K562 (cell line): ENCODE data around the gene SFR1. TPM values are rescaled to one million over a fixed set of nuclear protein-coding genes. Genes with fewer than 3 reads are reported as not detected.

Source experiments
- BCLAF1 ChIP-seq, 2 experiments: fragments of 450-650 bp in 1 of 2; IDR thresholded peaks; 2 replicates each; pipeline ENCODE4 v1.6.1; 2011 to 2017; ENCODE audit warnings: low read depth in 2 of 2, antibody characterized with exemption in 1 of 2, borderline replicate concordance in 1 of 2, low read length in 1 of 2, mild to moderate bottlenecking in 1 of 2, mixed read lengths in 1 of 2; ENCODE audit not compliant: control insufficient read depth in 1 of 2
- CHD4 ChIP-seq: fragments of 200-600 bp; sonication (generic); IDR thresholded peaks from 3 replicates; pipeline ENCODE4 v1.6.1; 2012; ENCODE audit warnings: low read depth, mild to moderate bottlenecking, mixed read lengths, low read length, inconsistent platforms; ENCODE audit not compliant: insufficient read depth, insufficient replicate concordance, poor library complexity, severe bottlenecking
- DEAF1 ChIP-seq: fragments of 450-650 bp; formaldehyde crosslinking; IDR thresholded peaks from 2 replicates; pipeline ENCODE4 v1.4.0; 2020; ENCODE audit warnings: mild to moderate bottlenecking, moderate library complexity
- ELK3 ChIP-seq: fragments of 450-650 bp; formaldehyde crosslinking; IDR thresholded peaks from 2 replicates; pipeline ENCODE4 v1.4.0; 2020; ENCODE audit warnings: mild to moderate bottlenecking
- HBP1 ChIP-seq: fragments of 450-650 bp; formaldehyde crosslinking; IDR thresholded peaks from 2 replicates; pipeline ENCODE4 v1.4.0; 2022; ENCODE audit warnings: missing genetic modification characterization
- KHSRP ChIP-seq: fragments of 450-650 bp; IDR thresholded peaks from 2 replicates; pipeline ENCODE4 v1.6.1; 2017
- KLF13 ChIP-seq: fragments of 450-650 bp; IDR thresholded peaks from 2 replicates; pipeline ENCODE4 v1.6.1; 2016; ENCODE audit warnings: missing genetic modification characterization, low read depth, mild to moderate bottlenecking, missing compliant biosample characterization, moderate library complexity, borderline replicate concordance
- MEF2D ChIP-seq: conservative IDR thresholded peaks from 2 replicates; pipeline ENCODE4 v1.6.1; 2016; ENCODE audit warnings: low read depth, missing genetic modification characterization, missing compliant biosample characterization
- NFIC ChIP-seq: fragments of 450-650 bp; IDR thresholded peaks from 2 replicates; pipeline ENCODE4 v1.6.1; 2017; ENCODE audit warnings: mild to moderate bottlenecking, inconsistent platforms
- OTX1 ChIP-seq: fragments of 450-650 bp; formaldehyde crosslinking; IDR thresholded peaks from 2 replicates; pipeline ENCODE4 v1.4.0; 2022; ENCODE audit warnings: mild to moderate bottlenecking
- SMARCB1 ChIP-seq: IDR thresholded peaks from 2 replicates; pipeline ENCODE4 v1.6.1; 2011; ENCODE audit warnings: improper control_type of control experiment, low read depth; ENCODE audit not compliant: insufficient read length
- TCF15 ChIP-seq: fragments of 250-450 bp; sonication (Bioruptor Pico); IDR thresholded peaks from 2 replicates; pipeline ENCODE4 v1.8.0; 2022; ENCODE audit warnings: moderate library complexity, mild to moderate bottlenecking, inconsistent platforms
- TEAD4 ChIP-seq, 2 experiments: sonication (generic) in 1 of 2; formaldehyde crosslinking in 1 of 2; IDR thresholded peaks; 2 replicates each; pipeline versions ENCODE4 v1.6.1 to v1.8.0; 2012 to 2022; ENCODE audit warnings: borderline replicate concordance in 1 of 2, inconsistent platforms in 1 of 2, low read length in 1 of 2, mild to moderate bottlenecking in 1 of 2, missing genetic modification reagents in 1 of 2
- ZNF175 ChIP-seq: fragments of 200-800 bp; sonication (Bioruptor generic); IDR thresholded peaks from 2 replicates; pipeline ENCODE4 v1.6.1; 2016; ENCODE audit warnings: low read depth, mild to moderate bottlenecking, missing genetic modification characterization, missing compliant biosample characterization
- ZZZ3 ChIP-seq: fragments of 450-650 bp; IDR thresholded peaks from 2 replicates; pipeline ENCODE4 v1.6.1; 2016; ENCODE audit warnings: antibody characterized with exemption, mild to moderate bottlenecking, moderate library complexity
- polyA plus RNA-seq, 8 experiments: library from polyadenylated mRNA; depleted of rRNA in 4 of 8; stranded (reverse) in 5 of 8; unstranded in 3 of 8; fragments of >200 nt; fragmentation: Nextera tagmentation in 2 of 8; fragmentation: Illumina TruSeq in 1 of 8; extraction: Ambion mirVana in 2 of 8; extraction: Trizol in 1 of 8; gene quantifications; 2 replicates each; pipeline versions ENCODE4 v1.2.1 to v1.2.3, GENCODE V29; 2011 to 2014; ENCODE audit warnings: inconsistent platforms in 1 of 8, missing spikeins in 1 of 8
- total RNA-seq, 7 experiments: library from RNA; depleted of rRNA in 6 of 7; stranded (reverse); fragments of >200 nt in 6 of 7; fragmentation: Illumina TruSeq in 2 of 7; extraction: Trizol in 2 of 7; gene quantifications; 2 replicates each; pipeline versions ENCODE4 v1.2.1 to v1.2.3, GENCODE V29; 2011 to 2021; ENCODE audit warnings: low replicate concordance in 1 of 7

Gene SFR1
- total and polyA plus RNA-seq, 9 of the 15 experiments (the other 6 are each of a cell fraction or from before 2014, with no cell fraction given) = 4.3 to 18.7 (median 9.1) TPM

- TF ChIP-seq BCLAF1 (IDR thresholded peaks at IDR 0.05; ENCODE audit: borderline replicate concordance in 1 of 2, control insufficient read depth in 1 of 2, low read depth in 2 of 2, low read length in 1 of 2) (no peak), ELK3 (CRISPR knock-in tag) (no peak), ZZZ3 (no peak), OTX1 (no peak), TEAD4 (IDR thresholded peaks at IDR 0.05; ENCODE audit: low read length) (peak; percentile 58), TEAD4 (CRISPR knock-in tag; IDR thresholded peaks at IDR 0.05; ENCODE audit: borderline replicate concordance) (no peak), TCF15 (CRISPR knock-in tag) (no peak), KHSRP (no peak), NFIC (peak; percentile 19; the same call in 1 of the 2 replicates), HBP1 (CRISPR knock-in tag) (no peak), KLF13 (no peak), MEF2D (no peak), DEAF1 (CRISPR knock-in tag) (peak; percentile 51), ZNF175 (no peak), CHD4 (no peak), SMARCB1 (no peak)
Measured at GRCh38 chr10:104121485-104122224, at the start of gene SFR1 (continued).
